ENCODE results near the gene ZNF615. TPM values are rescaled to one million over a fixed set of nuclear protein-coding genes. Genes with fewer than 3 reads are reported as not detected.
"Not testable (repeated sequence)": the region's sequence is repeated elsewhere in the genome, so short reads cannot be mapped to it uniquely, and the experiment has no call there.

ZNF615 gene
- total RNA-seq, 1 experiment from 2014 or later = 11.3 TPM

DNA sequence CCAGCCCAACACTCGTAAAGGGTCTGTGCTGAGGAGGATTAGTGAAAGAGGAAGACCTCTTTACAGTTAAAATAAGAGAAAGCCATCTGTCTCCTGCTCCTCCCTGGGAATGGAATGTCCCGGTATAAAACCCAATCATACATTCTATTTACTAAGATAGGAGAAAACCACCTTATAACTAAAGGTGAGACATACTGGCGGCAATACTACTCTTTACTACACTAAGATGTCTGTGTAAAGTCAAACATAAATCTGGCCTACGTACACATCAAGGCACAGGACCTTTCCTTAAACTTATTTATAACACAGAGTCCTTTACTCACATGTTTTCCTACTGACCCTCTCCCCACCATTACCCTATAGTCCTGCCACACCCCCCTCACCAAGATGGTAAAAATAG is 24.6 kb downstream of the ZNF615 start:
- H3K27ac ChIP-seq (ENCODE audit: insufficient read length, low read depth, low read length) = no peak overlapping the region
- no peaks in the 10 kb centered on the region for H4K20me1 ChIP-seq (ENCODE audit: control insufficient read depth, insufficient read depth, insufficient read length)
- no peak overlapping the region for H3K9ac ChIP-seq (ENCODE audit: extremely low read depth, insufficient read length, low read length)
- H3K4me1 ChIP-seq (ENCODE audit: insufficient read depth, low read length) = no peaks in the 10 kb centered on the region; the same call in 1 of the 2 replicates
- no peaks in the 10 kb centered on the region for H3K27me3 ChIP-seq (ENCODE audit: insufficient read depth, low read length)
- peaks cover 44 to 67% of the 10 kb centered on the region in 2 experiments for H3K9me3 Mint-ChIP-seq
- H2AFZ ChIP-seq (ENCODE audit: low read length) = no peak overlapping the region
- no peak overlapping the region for H2BK5ac ChIP-seq (ENCODE audit: insufficient read length, low read length)
- H4K8ac ChIP-seq (replicated peaks; ENCODE audit: insufficient read length, low read depth, low read length) = no peak overlapping the region
- H3K4ac ChIP-seq (ENCODE audit: low read depth, low read length) = no peak overlapping the region
- H3K9me3 ChIP-seq (ENCODE audit: control insufficient read depth, low read depth, low read length) = peaks cover 11% of the 10 kb centered on the region
- H2BK15ac ChIP-seq (ENCODE audit: low read depth, low read length) = no peak overlapping the region
- H2BK12ac ChIP-seq (ENCODE audit: insufficient read length, low read depth, low read length) = no peak overlapping the region
- H3K4me3 Mint-ChIP-seq = no peak overlapping the region
- H3K4me1 Mint-ChIP-seq = peaks cover 4 to 8% of the 10 kb centered on the region in 2 experiments
- H3K4me2 ChIP-seq (ENCODE audit: insufficient read depth, insufficient read length, low read length) = no peak overlapping the region
- H3K36me3 Mint-ChIP-seq (ENCODE audit: insufficient read depth in 1 of 3, low read depth in 3 of 3) = peaks cover 43 to 54% (median 45%) of the 10 kb centered on the region in 3 experiments
- H3K18ac ChIP-seq (ENCODE audit: insufficient read length, low read depth, low read length) = no peak overlapping the region
- H2BK120ac ChIP-seq (ENCODE audit: low read depth, low read length, poor library complexity, severe bottlenecking) = no peak overlapping the region
- no peak overlapping the region for H3K14ac ChIP-seq (ENCODE audit: insufficient read depth, low read length)
- no peak overlapping the region for H3K56ac ChIP-seq (ENCODE audit: insufficient read length, low read depth, low read length)
- H3K23me2 ChIP-seq (ENCODE audit: insufficient read length, low read depth, low read length, poor library complexity, severe bottlenecking) = peaks cover 8% of the 10 kb centered on the region
- peaks cover 7% of the 10 kb centered on the region; the same call in 1 of the 2 replicates for H3K79me2 ChIP-seq (ENCODE audit: insufficient read depth, low read length)
- no peak overlapping the region for H2BK20ac ChIP-seq (ENCODE audit: low read depth, low read length, poor library complexity, severe bottlenecking)
- H4K5ac ChIP-seq (ENCODE audit: insufficient read length, low read depth, low read length) = no peak overlapping the region
- no peak overlapping the region for H4K91ac ChIP-seq (ENCODE audit: insufficient read length, low read depth, low read length)
- TF ChIP-seq, protein P1, sequence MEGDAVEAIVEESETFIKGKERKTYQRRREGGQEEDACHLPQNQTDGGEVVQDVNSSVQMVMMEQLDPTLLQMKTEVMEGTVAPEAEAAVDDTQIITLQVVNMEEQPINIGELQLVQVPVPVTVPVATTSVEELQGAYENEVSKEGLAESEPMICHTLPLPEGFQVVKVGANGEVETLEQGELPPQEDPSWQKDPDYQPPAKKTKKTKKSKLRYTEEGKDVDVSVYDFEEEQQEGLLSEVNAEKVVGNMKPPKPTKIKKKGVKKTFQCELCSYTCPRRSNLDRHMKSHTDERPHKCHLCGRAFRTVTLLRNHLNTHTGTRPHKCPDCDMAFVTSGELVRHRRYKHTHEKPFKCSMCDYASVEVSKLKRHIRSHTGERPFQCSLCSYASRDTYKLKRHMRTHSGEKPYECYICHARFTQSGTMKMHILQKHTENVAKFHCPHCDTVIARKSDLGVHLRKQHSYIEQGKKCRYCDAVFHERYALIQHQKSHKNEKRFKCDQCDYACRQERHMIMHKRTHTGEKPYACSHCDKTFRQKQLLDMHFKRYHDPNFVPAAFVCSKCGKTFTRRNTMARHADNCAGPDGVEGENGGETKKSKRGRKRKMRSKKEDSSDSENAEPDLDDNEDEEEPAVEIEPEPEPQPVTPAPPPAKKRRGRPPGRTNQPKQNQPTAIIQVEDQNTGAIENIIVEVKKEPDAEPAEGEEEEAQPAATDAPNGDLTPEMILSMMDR (conservative IDR thresholded peaks at IDR 0.05) = no peak
- DNase-seq = no peak
- no peak overlapping the region for H3K27ac Mint-ChIP-seq
- no peak overlapping the region for H3K23ac ChIP-seq (ENCODE audit: insufficient read length, low read depth, low read length)
- H2AK5ac ChIP-seq (ENCODE audit: insufficient read length, low read length) = no peak overlapping the region
- no peak overlapping the region for H3T11ph ChIP-seq (ENCODE audit: low read length)
- no CpG with 5 or more reads among the region's 4 CpGs for WGBS (ENCODE audit: extremely low coverage, insufficient read length, low lambda C conversion rate)
- H3K79me1 ChIP-seq (ENCODE audit: insufficient read depth, low read depth, low read length, poor library complexity, severe bottlenecking) = no peaks in the 10 kb centered on the region
- peaks cover 2% of the 10 kb centered on the region for H3K27me3 Mint-ChIP-seq (ENCODE audit: low read depth)

DNA sequence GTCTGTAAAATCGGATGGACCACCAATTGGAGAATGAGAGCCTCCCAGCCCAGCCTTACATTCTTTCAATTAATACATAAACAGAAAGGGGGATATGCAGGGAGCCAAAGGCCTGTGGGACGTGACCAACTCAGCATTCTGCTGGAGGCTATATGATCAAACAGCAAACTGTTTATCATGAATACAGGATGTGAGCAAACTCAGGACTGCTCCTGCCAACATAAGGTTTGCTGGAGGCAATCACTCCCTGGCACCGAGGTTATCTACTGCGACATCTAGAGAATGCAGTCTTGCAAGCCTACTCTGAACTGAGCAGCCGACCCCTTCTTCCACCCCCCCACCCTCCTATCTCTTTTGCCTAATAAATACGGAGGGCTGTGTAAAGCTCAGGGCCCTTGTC is 27.1 kb downstream of the ZNF615 start:
- H3K79me2 ChIP-seq (ENCODE audit: insufficient read depth, low read length); H3K23me2 ChIP-seq (ENCODE audit: insufficient read length, low read depth, low read length, poor library complexity, severe bottlenecking); DNase-seq; H2BK15ac ChIP-seq (ENCODE audit: low read depth, low read length); H3K79me1 ChIP-seq (ENCODE audit: insufficient read depth, low read depth, low read length, poor library complexity, severe bottlenecking); H3K27ac Mint-ChIP-seq; H3K4me2 ChIP-seq (ENCODE audit: insufficient read depth, insufficient read length, low read length); H3K4me1 ChIP-seq (ENCODE audit: insufficient read depth, low read length); H4K91ac ChIP-seq (ENCODE audit: insufficient read length, low read depth, low read length); H3K23ac ChIP-seq (ENCODE audit: insufficient read length, low read depth, low read length); H2BK12ac ChIP-seq (ENCODE audit: insufficient read length, low read depth, low read length); H3K4me1 Mint-ChIP-seq; H4K20me1 ChIP-seq (ENCODE audit: control insufficient read depth, insufficient read depth, insufficient read length); H3K4ac ChIP-seq (ENCODE audit: low read depth, low read length); H4K5ac ChIP-seq (ENCODE audit: insufficient read length, low read depth, low read length); H3K14ac ChIP-seq (ENCODE audit: insufficient read depth, low read length); H2AK5ac ChIP-seq (ENCODE audit: insufficient read length, low read length); H2BK120ac ChIP-seq (ENCODE audit: low read depth, low read length, poor library complexity, severe bottlenecking); H3K18ac ChIP-seq (ENCODE audit: insufficient read length, low read depth, low read length); H2BK20ac ChIP-seq (ENCODE audit: low read depth, low read length, poor library complexity, severe bottlenecking); H3K56ac ChIP-seq (ENCODE audit: insufficient read length, low read depth, low read length); H3K27me3 Mint-ChIP-seq (ENCODE audit: low read depth); H3K27ac ChIP-seq (ENCODE audit: insufficient read length, low read depth, low read length); H2AFZ ChIP-seq (ENCODE audit: low read length); H3K4me3 Mint-ChIP-seq; H3T11ph ChIP-seq (ENCODE audit: low read length); H4K8ac ChIP-seq (replicated peaks; ENCODE audit: insufficient read length, low read depth, low read length); H3K9ac ChIP-seq (ENCODE audit: extremely low read depth, insufficient read length, low read length); H3K27me3 ChIP-seq (ENCODE audit: insufficient read depth, low read length); H2BK5ac ChIP-seq (ENCODE audit: insufficient read length, low read length): not testable (repeated sequence)
- H3K9me3 ChIP-seq (ENCODE audit: control insufficient read depth, low read depth, low read length) = peaks cover 11% of the 10 kb centered on the region
- peaks cover 46 to 74% of the 10 kb centered on the region in 2 experiments for H3K9me3 Mint-ChIP-seq
- no CpG with 5 or more reads among the region's 6 CpGs for WGBS (ENCODE audit: extremely low coverage, insufficient read length, low lambda C conversion rate)
- peaks cover 49 to 57% (median 54%) of the 10 kb centered on the region in 3 experiments for H3K36me3 Mint-ChIP-seq (ENCODE audit: insufficient read depth in 1 of 3, low read depth in 3 of 3)

Measured in H9 (cell line).